ENCODE measurements around the gene EDN3. TPM values are rescaled to one million over a fixed set of nuclear protein-coding genes. Genes with fewer than 3 reads are reported as not detected.

Gene EDN3
- total RNA-seq, 1 experiment from 2014 or later = not detected

DNA sequence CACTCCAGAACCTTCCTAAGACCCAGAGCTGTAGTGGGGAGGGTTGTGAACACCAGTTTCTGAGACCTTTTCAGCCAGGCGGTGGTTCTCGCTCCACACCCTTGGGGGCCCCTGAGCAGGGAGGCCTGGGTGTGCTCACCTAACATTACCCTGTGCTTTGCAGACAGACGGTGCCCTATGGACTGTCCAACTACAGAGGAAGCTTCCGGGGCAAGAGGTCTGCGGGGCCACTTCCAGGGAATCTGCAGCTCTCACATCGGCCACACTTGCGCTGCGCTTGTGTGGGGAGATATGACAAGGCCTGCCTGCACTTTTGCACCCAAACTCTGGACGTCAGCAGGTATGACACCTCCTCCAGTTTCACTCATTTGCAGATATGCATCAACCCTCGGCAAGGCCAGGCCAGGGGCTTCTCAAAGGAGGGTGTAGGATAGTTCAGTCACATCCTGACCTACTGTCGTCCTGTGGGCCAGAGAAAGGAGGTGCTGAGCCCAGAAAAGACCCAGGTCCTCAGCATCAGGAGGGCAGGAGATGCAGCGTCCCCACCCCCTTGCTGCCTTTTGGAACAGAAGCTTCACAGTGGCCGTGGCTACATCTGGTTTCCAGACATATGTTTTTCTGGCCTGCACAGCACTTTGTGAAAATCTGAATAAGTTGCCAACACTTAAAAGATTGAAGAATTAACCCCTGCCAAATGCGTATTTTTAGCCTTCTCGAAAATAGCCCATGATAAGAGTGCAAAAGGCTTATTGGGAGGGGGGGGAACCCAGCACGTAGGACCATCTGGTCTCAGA lies 20.6 kb downstream of the EDN3 start:
- no peak overlapping the region for H3K4me3 ChIP-seq (ENCODE audit: insufficient read depth, low read depth, low read length)
- H3K27me3 ChIP-seq (ENCODE audit: control insufficient read depth, insufficient read depth, low read length) = no peaks in the 10 kb centered on the region
- no peak for DNase-seq
- H3K36me3 ChIP-seq (replicated peaks; ENCODE audit: control insufficient read depth, insufficient read depth, low read length) = no peaks in the 10 kb centered on the region

DNA sequence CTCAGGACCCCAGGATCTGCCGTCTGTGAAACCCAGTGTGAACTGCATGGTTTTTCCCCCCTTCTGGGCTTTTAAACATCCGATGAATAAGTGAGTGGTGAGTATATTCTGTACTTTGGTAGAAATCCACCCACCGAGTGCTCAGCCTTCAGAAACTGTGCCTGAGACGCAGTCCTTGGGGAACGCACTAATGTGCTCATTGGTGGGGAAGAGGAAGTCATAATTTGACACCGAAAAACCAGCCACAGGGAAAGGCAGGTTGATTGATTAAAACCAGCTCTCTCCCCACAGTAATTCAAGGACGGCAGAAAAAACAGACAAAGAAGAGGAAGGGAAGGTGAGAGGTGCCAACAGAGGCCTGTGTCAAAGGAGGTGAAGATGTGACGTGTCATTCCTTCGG lies 21.7 kb downstream of the EDN3 start:
- no peak overlapping the region for H3K4me3 ChIP-seq (ENCODE audit: insufficient read depth, low read depth, low read length)
- H3K27me3 ChIP-seq (ENCODE audit: control insufficient read depth, insufficient read depth, low read length) = no peaks in the 10 kb centered on the region
- no peak for DNase-seq
- H3K36me3 ChIP-seq (replicated peaks; ENCODE audit: control insufficient read depth, insufficient read depth, low read length) = no peaks in the 10 kb centered on the region

DNA sequence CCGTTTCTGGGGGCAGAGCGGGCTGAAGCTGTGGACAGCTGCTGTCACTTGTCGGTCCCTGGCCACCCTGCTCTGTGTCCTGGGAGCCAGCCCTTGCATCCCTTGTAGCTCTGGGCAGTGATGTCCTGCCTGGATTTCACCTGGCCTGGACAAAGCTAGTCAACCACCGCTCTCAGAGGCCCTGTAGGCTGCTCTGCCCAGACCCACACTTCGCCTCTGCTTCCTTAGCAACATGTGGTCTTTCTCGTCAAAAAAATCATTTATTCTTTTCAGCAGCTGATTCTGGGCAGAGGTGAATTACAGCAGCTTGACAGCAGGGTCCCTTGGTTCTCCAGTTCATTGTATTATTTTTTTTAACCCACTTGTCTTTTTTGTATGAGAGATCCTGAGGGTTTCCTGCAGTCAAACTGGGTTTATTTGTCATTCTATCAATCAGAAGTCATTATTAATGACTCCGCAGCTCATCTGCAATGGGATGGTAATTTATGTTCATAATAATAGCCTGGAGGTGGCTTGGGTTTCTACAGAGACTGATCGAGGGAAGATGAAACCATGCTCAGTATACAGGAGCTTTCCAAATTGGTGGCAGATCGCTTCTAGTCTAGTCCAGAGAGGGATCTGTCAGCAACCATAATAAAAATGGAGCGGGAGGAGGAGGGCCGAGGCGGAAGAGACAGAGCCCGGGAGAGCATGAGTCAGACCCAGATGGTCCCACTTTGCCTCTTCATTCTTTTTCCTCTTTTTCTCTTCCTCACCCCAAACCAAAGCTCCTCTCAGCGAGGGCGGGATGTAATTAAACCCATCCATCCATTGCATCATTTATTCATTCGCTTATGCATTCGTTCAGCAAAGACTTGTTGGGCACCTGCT lies 22.4 kb downstream of the EDN3 start:
- H3K4me3 ChIP-seq (ENCODE audit: insufficient read depth, low read depth, low read length) = no peak overlapping the region
- H3K36me3 ChIP-seq (replicated peaks; ENCODE audit: control insufficient read depth, insufficient read depth, low read length) = no peaks in the 10 kb centered on the region
- peaks cover 2% of the 10 kb centered on the region; the same call in 1 of the 2 replicates for H3K27me3 ChIP-seq (ENCODE audit: control insufficient read depth, insufficient read depth, low read length)
- DNase-seq = no peak

- Histone ChIP-seq H3K36me3 (replicated peaks; ENCODE audit: control insufficient read depth, insufficient read depth, low read length) (no peaks in the 10 kb centered on the region), H3K4me3 (ENCODE audit: insufficient read depth, low read depth, low read length) (no peak overlapping the region), H3K27me3 (ENCODE audit: control insufficient read depth, insufficient read depth, low read length) (peaks cover 2% of the 10 kb centered on the region; the same call in 1 of the 2 replicates)
- DNase-seq = no peak
Measured at GRCh38 chr20:59323731-59324130, 23.3 kb downstream of the EDN3 start.

DNA sequence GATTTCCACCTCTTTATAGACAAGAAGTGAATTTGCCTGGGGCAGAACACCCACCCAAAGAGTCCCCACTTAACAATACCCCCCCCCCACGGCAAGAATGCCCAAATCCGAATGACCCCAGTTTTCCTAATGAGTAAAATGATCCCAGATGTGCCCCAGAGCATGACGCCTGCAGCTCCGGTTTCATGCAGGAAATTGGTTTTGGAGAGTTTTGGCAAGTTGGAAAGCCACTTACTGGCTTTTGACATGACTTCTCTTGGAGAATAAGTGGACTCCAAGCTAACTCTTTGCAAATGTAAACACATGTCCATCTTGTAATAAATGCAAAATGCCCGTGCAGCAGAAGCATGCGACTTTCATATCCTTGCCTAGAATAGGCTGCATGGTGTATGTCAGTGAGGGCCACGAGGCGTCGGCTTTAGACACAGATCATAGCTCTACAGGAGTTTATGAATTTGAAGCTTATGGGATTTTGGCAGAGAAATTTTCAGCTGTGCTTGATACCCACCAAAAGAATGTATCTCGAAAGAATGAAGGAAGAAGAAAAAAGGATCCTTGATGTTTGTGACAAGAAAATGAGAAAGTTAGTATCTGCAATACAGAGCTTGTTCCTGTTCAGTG lies 24.2 kb downstream of the EDN3 start:
- no peak overlapping the region for H3K4me3 ChIP-seq (ENCODE audit: insufficient read depth, low read depth, low read length)
- no peaks in the 10 kb centered on the region for H3K36me3 ChIP-seq (replicated peaks; ENCODE audit: control insufficient read depth, insufficient read depth, low read length)
- no peak for DNase-seq
- peaks cover 2% of the 10 kb centered on the region for H3K27me3 ChIP-seq (ENCODE audit: control insufficient read depth, insufficient read depth, low read length)

DNA sequence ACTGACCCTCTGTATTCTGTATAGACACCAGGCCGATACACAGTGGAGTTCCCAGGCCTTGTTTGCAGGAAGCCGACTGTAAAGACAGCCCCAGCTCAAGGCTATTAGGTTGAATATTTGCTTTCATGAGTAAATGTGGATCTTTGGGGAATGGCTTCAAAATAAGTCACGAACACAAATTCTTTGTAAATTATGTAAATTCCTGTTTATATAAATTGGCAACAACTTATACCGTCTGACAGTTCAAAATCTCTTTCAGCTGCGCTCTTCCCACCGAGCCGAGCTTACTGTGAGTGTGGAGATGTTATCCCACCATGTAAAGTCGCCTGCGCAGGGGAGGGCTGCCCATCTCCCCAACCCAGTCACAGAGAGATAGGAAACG lies 24.7 kb downstream of the EDN3 start:
- DNase-seq = no peak
- H3K27me3 ChIP-seq (ENCODE audit: control insufficient read depth, insufficient read depth, low read length) = peaks cover 2% of the 10 kb centered on the region
- H3K36me3 ChIP-seq (replicated peaks; ENCODE audit: control insufficient read depth, insufficient read depth, low read length) = no peaks in the 10 kb centered on the region
- H3K4me3 ChIP-seq (ENCODE audit: insufficient read depth, low read depth, low read length) = no peak overlapping the region

DNA sequence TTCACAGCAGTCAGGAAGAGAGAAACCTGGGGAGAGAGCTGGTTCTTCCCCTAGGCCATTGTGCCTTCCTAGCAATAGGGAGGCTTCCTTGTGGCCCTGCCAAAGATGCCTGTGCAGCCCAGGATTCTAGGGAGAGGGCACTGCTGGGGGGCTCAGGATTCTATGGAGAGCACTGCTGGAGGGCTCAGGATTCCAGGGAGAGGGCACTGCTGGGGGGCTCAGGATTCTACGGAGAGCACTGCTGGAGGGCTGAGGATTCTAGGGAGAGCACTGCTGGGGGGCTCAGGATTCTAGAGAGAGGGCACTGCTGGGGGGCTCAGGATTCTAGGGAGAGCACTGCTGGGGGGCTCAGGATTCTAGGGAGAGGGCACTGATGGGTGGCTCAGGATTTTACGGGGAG lies 25.8 kb downstream of the EDN3 start:
- Histone ChIP-seq H3K27me3 (ENCODE audit: control insufficient read depth, insufficient read depth, low read length) (peaks cover 2% of the 10 kb centered on the region), H3K4me3 (ENCODE audit: insufficient read depth, low read depth, low read length) (no peak overlapping the region), H3K36me3 (replicated peaks; ENCODE audit: control insufficient read depth, insufficient read depth, low read length) (no peaks in the 10 kb centered on the region)
- DNase-seq = no peak

- Histone ChIP-seq H3K4me3 (ENCODE audit: insufficient read depth, low read depth, low read length) (no peak overlapping the region), H3K36me3 (replicated peaks; ENCODE audit: control insufficient read depth, insufficient read depth, low read length) (no peaks in the 10 kb centered on the region), H3K27me3 (ENCODE audit: control insufficient read depth, insufficient read depth, low read length) (peaks cover 2% of the 10 kb centered on the region)
- DNase-seq = no peak
Measured at GRCh38 chr20:59328071-59328470, 27.7 kb downstream of the EDN3 start.

GRCh38 chr20:59331721-59332329 lies 31.4 kb downstream of the EDN3 start:
- no peak for DNase-seq
- H3K4me3 ChIP-seq (ENCODE audit: insufficient read depth, low read depth, low read length) = no peak overlapping the region
- H3K27me3 ChIP-seq (ENCODE audit: control insufficient read depth, insufficient read depth, low read length) = peaks cover 2% of the 10 kb centered on the region
- H3K36me3 ChIP-seq (replicated peaks; ENCODE audit: control insufficient read depth, insufficient read depth, low read length) = no peaks in the 10 kb centered on the region

DNA sequence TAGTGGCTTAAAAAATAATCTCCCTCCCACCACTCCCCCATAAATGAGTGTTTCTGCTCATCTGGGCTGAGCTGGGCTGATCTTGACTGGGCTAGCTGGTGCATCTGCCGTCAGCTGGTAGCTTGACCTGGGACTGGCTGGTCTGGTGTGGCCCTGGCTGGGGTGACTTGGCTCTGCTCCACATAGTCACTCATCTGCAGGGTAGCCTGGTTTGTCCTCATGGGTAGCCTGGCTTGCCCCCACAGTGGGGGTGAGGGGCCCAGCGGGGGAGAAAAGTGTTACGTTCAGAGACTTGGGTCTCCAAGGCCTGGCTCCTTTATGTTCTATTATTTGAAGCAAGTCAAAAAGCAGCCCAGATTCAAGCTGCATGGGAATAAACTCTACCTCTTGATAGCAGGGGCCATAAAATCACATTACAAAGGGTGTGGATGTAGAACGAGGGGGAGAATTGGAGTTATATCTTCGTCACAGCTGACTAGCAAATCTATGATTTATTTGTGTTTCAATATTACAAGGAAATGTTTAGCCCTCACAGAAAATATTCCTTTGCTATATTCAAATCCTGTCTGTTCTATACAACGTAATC lies 32.9 kb downstream of the EDN3 start:
- no peaks in the 10 kb centered on the region; the same call in 1 of the 2 replicates for H3K27me3 ChIP-seq (ENCODE audit: control insufficient read depth, insufficient read depth, low read length)

GRCh38 chr20:59333951-59334350 lies 33.5 kb downstream of the EDN3 start:
- no peak for DNase-seq
- no peaks in the 10 kb centered on the region for H3K36me3 ChIP-seq (replicated peaks; ENCODE audit: control insufficient read depth, insufficient read depth, low read length)
- H3K4me3 ChIP-seq (ENCODE audit: insufficient read depth, low read depth, low read length) = no peak overlapping the region
- no peaks in the 10 kb centered on the region; the same call in 1 of the 2 replicates for H3K27me3 ChIP-seq (ENCODE audit: control insufficient read depth, insufficient read depth, low read length)

More for the DNA sequence above, 32.9 kb downstream of the EDN3 start:
- no peak for DNase-seq
- Histone ChIP-seq H3K36me3 (replicated peaks; ENCODE audit: control insufficient read depth, insufficient read depth, low read length) (no peaks in the 10 kb centered on the region), H3K4me3 (ENCODE audit: insufficient read depth, low read depth, low read length) (no peak overlapping the region)

DNA sequence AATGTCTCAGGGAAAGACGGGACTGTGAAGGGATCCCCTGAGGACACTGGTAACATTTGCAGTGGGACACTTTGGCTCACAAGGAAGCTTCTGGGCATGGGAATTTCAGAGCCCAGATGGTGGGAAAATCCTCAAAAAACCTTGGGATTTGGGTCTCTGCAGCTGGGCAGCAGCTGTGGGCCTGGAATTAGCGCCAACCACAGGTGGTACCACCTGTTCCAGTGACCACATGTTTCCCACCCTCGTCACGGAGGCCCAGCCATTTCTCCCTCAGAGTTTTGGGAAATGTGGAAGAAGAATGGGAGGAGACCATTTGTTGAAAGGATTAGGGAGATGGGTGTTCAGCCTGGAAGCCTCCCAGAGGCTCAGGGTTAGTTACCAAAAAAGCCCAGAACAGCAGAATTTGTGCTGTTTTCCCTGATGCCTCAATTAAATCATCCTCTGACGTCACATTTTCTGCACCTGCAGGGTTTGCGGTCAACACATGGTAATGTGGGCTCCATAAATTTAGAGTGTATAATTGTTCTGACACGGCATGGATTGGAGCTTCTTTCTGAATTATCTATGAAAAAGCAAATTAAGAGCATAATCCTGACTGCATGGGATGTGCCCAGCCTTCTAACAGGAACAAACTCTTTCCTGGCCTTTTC lies 34.4 kb downstream of the EDN3 start:
- DNase-seq = no peak
- no peaks in the 10 kb centered on the region; the same call in 1 of the 2 replicates for H3K27me3 ChIP-seq (ENCODE audit: control insufficient read depth, insufficient read depth, low read length)
- H3K36me3 ChIP-seq (replicated peaks; ENCODE audit: control insufficient read depth, insufficient read depth, low read length) = no peaks in the 10 kb centered on the region
- H3K4me3 ChIP-seq (ENCODE audit: insufficient read depth, low read depth, low read length) = no peak overlapping the region

GRCh38 chr20:59335377-59335776 lies 35.0 kb downstream of the EDN3 start:
- Histone ChIP-seq H3K36me3 (replicated peaks; ENCODE audit: control insufficient read depth, insufficient read depth, low read length) (no peaks in the 10 kb centered on the region), H3K27me3 (ENCODE audit: control insufficient read depth, insufficient read depth, low read length) (no peaks in the 10 kb centered on the region), H3K4me3 (ENCODE audit: insufficient read depth, low read depth, low read length) (no peak overlapping the region)
- no peak for DNase-seq

DNA sequence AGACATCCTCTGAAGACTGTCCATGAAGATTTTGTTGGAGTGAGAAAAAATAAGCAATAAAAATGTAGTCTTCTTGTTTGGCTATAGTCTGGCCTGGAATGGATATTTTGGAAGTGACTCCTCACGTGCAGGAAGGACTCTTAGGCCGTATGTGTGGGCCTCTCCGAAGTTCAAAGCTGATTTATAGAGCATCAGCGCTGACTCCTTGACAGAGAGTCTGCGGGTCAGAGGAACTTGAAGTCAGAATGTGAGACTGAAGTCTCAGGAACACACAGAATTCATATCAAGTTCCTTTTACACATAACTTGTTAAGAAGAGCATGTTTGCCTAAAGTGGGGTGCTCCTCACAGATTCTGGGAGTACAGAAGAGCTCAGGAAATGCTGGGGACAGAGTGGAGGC lies 36.1 kb downstream of the EDN3 start:
- Histone ChIP-seq H3K27me3 (ENCODE audit: control insufficient read depth, insufficient read depth, low read length) (no peaks in the 10 kb centered on the region), H3K4me3 (ENCODE audit: insufficient read depth, low read depth, low read length) (no peak overlapping the region)
- DNase-seq = no peak

More for the DNA sequence above, 36.1 kb downstream of the EDN3 start:
- no peaks in the 10 kb centered on the region for H3K36me3 ChIP-seq (replicated peaks; ENCODE audit: control insufficient read depth, insufficient read depth, low read length)

Measured in H7 (cell line).